K562 (cell line): ENCODE measurements around the gene SPECC1L. TPM values are rescaled to one million over a fixed set of nuclear protein-coding genes. Genes with fewer than 3 reads are reported as not detected.
A peak's percentile ranks its signal among the peaks of the same experiment; 100 is the strongest.

Experiments
- ARID3A ChIP-seq: IDR thresholded peaks from 2 replicates; pipeline ENCODE4 v1.6.1; 2012; ENCODE audit warnings: low read depth, low read length, improper control_type of control experiment, borderline replicate concordance
- CTCFL ChIP-seq: IDR thresholded peaks from 2 replicates; pipeline ENCODE4 v1.6.1; 2011; ENCODE audit warnings: borderline replicate concordance, low read depth, mild to moderate bottlenecking, moderate library complexity, low read length; ENCODE audit not compliant: insufficient read depth, poor library complexity, severe bottlenecking
- KDM1A ChIP-seq, 2 experiments: fragments of 450-650 bp; IDR thresholded peaks; 2 replicates each; pipeline ENCODE4 v1.6.1; 2016; ENCODE audit warnings: mild to moderate bottlenecking in 2 of 2
- MAX ChIP-seq: sonication (generic); formaldehyde crosslinking; IDR thresholded peaks from 2 replicates; pipeline ENCODE4 v1.9.0; 2022; ENCODE audit warnings: mild to moderate bottlenecking, missing genetic modification reagents
- NFRKB ChIP-seq: fragments of 450-650 bp; IDR thresholded peaks from 2 replicates; pipeline ENCODE4 v1.6.1; 2016; ENCODE audit warnings: low read depth
- PHF8 ChIP-seq: fragments of 200-600 bp; sonication (generic); IDR thresholded peaks from 2 replicates; pipeline ENCODE4 v1.6.1; 2012; ENCODE audit warnings: mixed run types, mild to moderate bottlenecking, inconsistent platforms, low read length, moderate library complexity, borderline replicate concordance
- PREB ChIP-seq: sonication (generic); formaldehyde crosslinking; IDR thresholded peaks from 2 replicates; pipeline ENCODE4 v1.8.1; 2023; ENCODE audit warnings: mild to moderate bottlenecking, missing genetic modification reagents
- SRSF9 ChIP-seq: fragments of 200-400 bp; formaldehyde crosslinking; IDR thresholded peaks from 2 replicates; pipeline ENCODE4 v1.6.1; 2017; ENCODE audit warnings: low read depth, low read length, borderline replicate concordance
- THAP12 ChIP-seq: fragments of 250-450 bp; sonication (Bioruptor Pico); IDR thresholded peaks from 2 replicates; pipeline ENCODE4 v1.9.0; 2021; ENCODE audit warnings: mild to moderate bottlenecking, inconsistent platforms
- ZBTB12 ChIP-seq: fragments of 250-450 bp; sonication (Bioruptor Pico); IDR thresholded peaks from 2 replicates; pipeline ENCODE4 v1.4.0; 2020
- ZNF263 ChIP-seq: sonication (generic); formaldehyde crosslinking; IDR thresholded peaks from 2 replicates; pipeline ENCODE4 v1.8.0; 2022; ENCODE audit warnings: mild to moderate bottlenecking, missing genetic modification reagents, borderline replicate concordance
- ZNF398 ChIP-seq: fragments of 250-450 bp; sonication (Bioruptor Pico); IDR thresholded peaks from 2 replicates; pipeline ENCODE4 v1.8.0; 2021; ENCODE audit warnings: moderate library complexity, mild to moderate bottlenecking, inconsistent platforms
- ZNF445 ChIP-seq: fragments of 250-450 bp; sonication (Bioruptor Pico); IDR thresholded peaks from 2 replicates; pipeline ENCODE4 v1.4.0; 2020; ENCODE audit warnings: low read depth, mild to moderate bottlenecking, moderate library complexity
- ZNF655 ChIP-seq: fragments of 250-450 bp; sonication (Bioruptor Pico); IDR thresholded peaks from 2 replicates; pipeline ENCODE4 v1.5.0; 2021
- polyA plus RNA-seq, 8 experiments: library from polyadenylated mRNA; depleted of rRNA in 4 of 8; stranded (reverse) in 5 of 8; unstranded in 3 of 8; fragments of >200 nt; fragmentation: Nextera tagmentation in 2 of 8; fragmentation: Illumina TruSeq in 1 of 8; extraction: Ambion mirVana in 2 of 8; extraction: Trizol in 1 of 8; gene quantifications; 2 replicates each; pipeline versions ENCODE4 v1.2.1 to v1.2.3, GENCODE V29; 2011 to 2014; ENCODE audit warnings: inconsistent platforms in 1 of 8, missing spikeins in 1 of 8
- total RNA-seq, 7 experiments: library from RNA; depleted of rRNA in 6 of 7; stranded (reverse); fragments of >200 nt in 6 of 7; fragmentation: Illumina TruSeq in 2 of 7; extraction: Trizol in 2 of 7; gene quantifications; 2 replicates each; pipeline versions ENCODE4 v1.2.1 to v1.2.3, GENCODE V29; 2011 to 2021; ENCODE audit warnings: low replicate concordance in 1 of 7

The SPECC1L gene
- total and polyA plus RNA-seq, 9 of the 15 experiments (the other 6 are each of a cell fraction or from before 2014, with no cell fraction given), result 1.4 to 27.9 (median 14.5) TPM

- peak; percentile 22 for TF ChIP-seq CTCFL
- TF ChIP-seq NFRKB, result no peak
- TF ChIP-seq ZNF263 (CRISPR knock-in tag), result no peak
- no peak for TF ChIP-seq SRSF9
- no peak for TF ChIP-seq ZBTB12
- peak in 1 of 2 experiments; percentile 35; a peak in 1 of 4 replicates for TF ChIP-seq KDM1A (IDR thresholded peaks at IDR 0.05)
- TF ChIP-seq THAP12 (CRISPR knock-in tag), result no peak
- no peak for TF ChIP-seq ARID3A
- no peak for TF ChIP-seq MAX (CRISPR knock-in tag)
- TF ChIP-seq PREB (CRISPR knock-in tag), result no peak
- no peak for TF ChIP-seq ZNF398 (CRISPR knock-in tag)
- no peak for TF ChIP-seq ZNF445 (CRISPR knock-in tag)
- no peak for TF ChIP-seq PHF8
- TF ChIP-seq ZNF655, result no peak
Measured at GRCh38 chr22:24437741-24438328, 167.2 kb downstream of the SPECC1L start (continued).
